HG03066 (cell line): ENCODE measurements around the gene RAMP3.
"Not testable (repeated sequence)": the region's sequence is repeated elsewhere in the genome, so short reads cannot be mapped to it uniquely, and the experiment has no call there.

Experiments used
- ATAC-seq: cut with Tn5 transposase; IDR thresholded peaks from one replicate; pipeline ENCODE4 v1.9.1; 2021; ENCODE audit warnings: low read depth; ENCODE audit not compliant: unreplicated experiment

The RAMP3 gene

GRCh38 chr7:45130910-45131309 is 26.7 kb upstream of the RAMP3 start:
- no peak for ATAC-seq

GRCh38 chr7:45131891-45132290 is 25.7 kb upstream of the RAMP3 start:
- ATAC-seq = no peak

- ATAC-seq = no peak
Observed at GRCh38 chr7:45132708-45133320, 24.8 kb upstream of the RAMP3 start.

- ATAC-seq = no peak
Observed at GRCh38 chr7:45133352-45133751, 24.2 kb upstream of the RAMP3 start.

GRCh38 chr7:45133877-45134276 is 23.7 kb upstream of the RAMP3 start:
- ATAC-seq = no peak

- peak; percentile 59 for ATAC-seq
Observed at GRCh38 chr7:45136106-45137060, 21.2 kb upstream of the RAMP3 start.

GRCh38 chr7:45138433-45139267 is 18.9 kb upstream of the RAMP3 start:
- ATAC-seq = no peak

GRCh38 chr7:45140827-45141226 is 16.8 kb upstream of the RAMP3 start:
- no peak for ATAC-seq

GRCh38 chr7:45143616-45144015 is 14.0 kb upstream of the RAMP3 start:
- ATAC-seq = no peak

- ATAC-seq = no peak
Observed at GRCh38 chr7:45145881-45146280, 11.7 kb upstream of the RAMP3 start.

GRCh38 chr7:45146531-45147379 is 10.8 kb upstream of the RAMP3 start:
- ATAC-seq = no peak

GRCh38 chr7:45147858-45148652 is 9.5 kb upstream of the RAMP3 start:
- no peak for ATAC-seq

GRCh38 chr7:45148653-45148973 is 9.0 kb upstream of the RAMP3 start:
- no peak for ATAC-seq

- no peak for ATAC-seq
Observed at GRCh38 chr7:45149606-45150005, 8.0 kb upstream of the RAMP3 start.

- no peak for ATAC-seq
Observed at GRCh38 chr7:45150199-45150598, 7.4 kb upstream of the RAMP3 start.

- no peak for ATAC-seq
Observed at GRCh38 chr7:45151131-45151684, 6.4 kb upstream of the RAMP3 start.

- no peak for ATAC-seq
Observed at GRCh38 chr7:45151967-45152366, 5.6 kb upstream of the RAMP3 start.

GRCh38 chr7:45153233-45153632 is 4.4 kb upstream of the RAMP3 start:
- no peak for ATAC-seq

- not testable (repeated sequence) for ATAC-seq
Observed at GRCh38 chr7:45153861-45154260, 3.7 kb upstream of the RAMP3 start.
